Measurements from ENCODE around the gene ATP1A1.

GRCh38 chr1:116330846-116331245 lies 42.2 kb upstream of the ATP1A1 start:
- TF ChIP-seq ELF4 (IDR thresholded peaks at IDR 0.05): no peak
- no peak for TF ChIP-seq ARNT (IDR thresholded peaks at IDR 0.05)
- no peak for TF ChIP-seq TARDBP (IDR thresholded peaks at IDR 0.05)
- TF ChIP-seq SUZ12 (IDR thresholded peaks at IDR 0.05): no peak
- no peak for TF ChIP-seq BHLHE40 (IDR thresholded peaks at IDR 0.05; ENCODE audit: borderline replicate concordance)
